RWPE2 (cell line): Measurements from ENCODE around the gene SEC61A1.

Experiments used
- ATAC-seq: fragments of 200-7000 bp; cut with Tn5 transposase; 3 replicates; pipeline ENCODE4 v1.9.1; 2021; ENCODE audit warnings: low read depth
- DNase-seq: peaks from one replicate; pipeline ENCODE4 v3.0.0-alpha.2; 2020; ENCODE audit warnings: low spot score
- H3K27ac ChIP-seq: fragments of 450-650 bp; 2 replicates; pipeline ENCODE4 v1.5.1; 2017; ENCODE audit warnings: mild to moderate bottlenecking; ENCODE audit not compliant: poor library complexity, severe bottlenecking
- H3K27me3 ChIP-seq: fragments of 250-450 bp; sonication (Bioruptor Pico); 2 replicates; pipeline ENCODE4 v1.5.1; 2021; ENCODE audit warnings: mild to moderate bottlenecking, moderate library complexity; ENCODE audit not compliant: insufficient read depth, poor library complexity, severe bottlenecking
- H3K36me3 ChIP-seq: fragments of 250-450 bp; sonication (Bioruptor Pico); 2 replicates; pipeline ENCODE4 v1.5.1; 2020; ENCODE audit warnings: low read depth, mild to moderate bottlenecking, moderate library complexity
- H3K4me1 ChIP-seq: fragments of 250-450 bp; sonication (Bioruptor Pico); 2 replicates; pipeline ENCODE4 v1.5.1; 2021; ENCODE audit warnings: mild to moderate bottlenecking, moderate library complexity; ENCODE audit not compliant: insufficient read depth, poor library complexity, severe bottlenecking
- H3K4me3 ChIP-seq: fragments of 250-450 bp; sonication (Bioruptor Pico); 2 replicates; pipeline ENCODE4 v1.5.1; 2021; ENCODE audit warnings: mild to moderate bottlenecking, moderate library complexity; ENCODE audit not compliant: severe bottlenecking
- H3K9me3 ChIP-seq: fragments of 250-450 bp; sonication (Bioruptor Pico); 2 replicates; pipeline ENCODE4 v1.5.1; 2021; ENCODE audit warnings: mild to moderate bottlenecking, moderate library complexity; ENCODE audit not compliant: severe bottlenecking
- CTCF ChIP-seq: fragments of 450-650 bp; IDR thresholded peaks from one replicate; pipeline ENCODE4 v1.5.1; 2017; ENCODE audit warnings: mild to moderate bottlenecking, moderate library complexity; ENCODE audit not compliant: poor library complexity, severe bottlenecking

Gene SEC61A1

DNA sequence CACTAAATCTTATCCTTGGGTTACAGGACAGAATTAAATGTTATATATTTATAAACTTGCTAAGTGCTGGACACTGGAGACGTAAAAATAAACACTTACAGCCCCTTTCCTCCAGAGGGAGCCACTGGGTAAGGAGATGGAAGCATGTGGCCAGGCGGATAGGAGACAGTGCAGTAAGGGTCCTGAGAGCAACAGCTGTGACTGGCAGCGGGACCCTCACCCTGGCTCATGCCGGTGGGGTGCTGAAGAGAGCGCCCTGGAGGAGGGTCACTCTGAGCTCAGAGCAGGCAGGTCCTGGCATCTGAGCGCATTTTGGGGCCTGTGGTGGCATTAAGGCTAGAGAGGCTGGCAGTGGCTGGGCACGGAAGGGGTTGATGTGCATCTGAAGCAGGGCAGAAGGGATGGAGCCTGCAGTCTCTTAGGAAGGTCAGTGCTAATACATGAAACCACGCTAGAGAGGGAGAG, 16.0 kb downstream of the SEC61A1 start:
- Histone ChIP-seq H3K4me3 (no peak overlapping the region), H3K36me3 (peaks cover 98% of the 10 kb centered on the region), H3K27me3 (no peaks in the 10 kb centered on the region), H3K27ac (no peak overlapping the region), H3K9me3 (no peaks in the 10 kb centered on the region), H3K4me1 (no peaks in the 10 kb centered on the region)
- TF ChIP-seq CTCF = peak; percentile 53
- ATAC-seq (no peak), DNase-seq (no peak)

DNA sequence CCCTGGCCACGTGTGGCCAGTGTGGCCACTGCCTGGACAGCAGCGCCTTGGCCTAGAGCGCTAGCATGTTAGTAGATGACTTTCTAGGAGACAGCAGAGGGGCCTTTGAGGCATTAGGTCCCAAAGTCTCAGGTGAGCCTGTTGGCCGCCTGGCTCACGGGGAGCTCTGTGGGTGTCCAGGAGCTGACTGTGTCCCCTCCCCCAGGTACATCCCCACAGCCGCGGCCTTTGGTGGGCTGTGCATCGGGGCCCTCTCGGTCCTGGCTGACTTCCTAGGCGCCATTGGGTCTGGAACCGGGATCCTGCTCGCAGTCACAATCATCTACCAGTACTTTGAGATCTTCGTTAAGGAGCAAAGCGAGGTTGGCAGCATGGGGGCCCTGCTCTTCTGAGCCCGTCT, 17.0 kb downstream of the SEC61A1 start:
- Histone ChIP-seq H3K4me3 (no peak overlapping the region), H3K36me3 (peaks cover 93% of the 10 kb centered on the region), H3K9me3 (no peaks in the 10 kb centered on the region), H3K27me3 (no peaks in the 10 kb centered on the region), H3K27ac (no peak overlapping the region), H3K4me1 (peaks cover 10% of the 10 kb centered on the region)
- no peak for TF ChIP-seq CTCF
- ATAC-seq (no peak), DNase-seq (no peak)

DNA sequence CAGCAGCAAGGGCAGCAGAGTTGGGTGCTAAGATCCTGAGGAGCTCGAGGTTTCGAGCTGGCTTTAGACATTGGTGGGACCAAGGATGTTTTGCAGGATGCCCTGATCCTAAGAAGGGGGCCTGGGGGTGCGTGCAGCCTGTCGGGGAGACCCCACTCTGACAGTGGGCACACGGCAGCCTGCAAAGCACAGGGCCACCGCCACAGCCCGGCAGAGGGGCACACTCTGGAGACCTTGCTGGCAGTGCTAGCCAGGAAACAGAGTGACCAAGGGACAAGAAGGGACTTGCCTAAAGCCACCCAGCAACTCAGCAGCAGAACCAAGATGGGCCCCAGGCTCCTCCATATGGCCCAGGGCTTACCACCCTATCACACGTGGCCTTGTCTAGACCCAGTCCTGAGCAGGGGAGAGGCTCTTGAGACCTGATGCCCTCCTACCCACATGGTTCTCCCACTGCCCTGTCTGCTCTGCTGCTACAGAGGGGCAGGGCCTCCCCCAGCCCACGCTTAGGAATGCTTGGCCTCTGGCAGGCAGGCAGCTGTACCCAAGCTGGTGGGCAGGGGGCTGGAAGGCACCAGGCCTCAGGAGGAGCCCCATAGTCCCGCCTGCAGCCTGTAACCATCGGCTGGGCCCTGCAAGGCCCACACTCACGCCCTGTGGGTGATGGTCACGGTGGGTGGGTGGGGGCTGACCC, 18.8 kb downstream of the SEC61A1 start:
- peaks cover 77% of the 10 kb centered on the region for H3K36me3 ChIP-seq
- H3K4me3 ChIP-seq = no peak overlapping the region
- DNase-seq (no peak), ATAC-seq (no peak)
- no peaks in the 10 kb centered on the region for H3K9me3 ChIP-seq
- no peak overlapping the region for H3K27ac ChIP-seq
- TF ChIP-seq CTCF = no peak
- peaks cover 15% of the 10 kb centered on the region for H3K4me1 ChIP-seq
- no peaks in the 10 kb centered on the region for H3K27me3 ChIP-seq

DNA sequence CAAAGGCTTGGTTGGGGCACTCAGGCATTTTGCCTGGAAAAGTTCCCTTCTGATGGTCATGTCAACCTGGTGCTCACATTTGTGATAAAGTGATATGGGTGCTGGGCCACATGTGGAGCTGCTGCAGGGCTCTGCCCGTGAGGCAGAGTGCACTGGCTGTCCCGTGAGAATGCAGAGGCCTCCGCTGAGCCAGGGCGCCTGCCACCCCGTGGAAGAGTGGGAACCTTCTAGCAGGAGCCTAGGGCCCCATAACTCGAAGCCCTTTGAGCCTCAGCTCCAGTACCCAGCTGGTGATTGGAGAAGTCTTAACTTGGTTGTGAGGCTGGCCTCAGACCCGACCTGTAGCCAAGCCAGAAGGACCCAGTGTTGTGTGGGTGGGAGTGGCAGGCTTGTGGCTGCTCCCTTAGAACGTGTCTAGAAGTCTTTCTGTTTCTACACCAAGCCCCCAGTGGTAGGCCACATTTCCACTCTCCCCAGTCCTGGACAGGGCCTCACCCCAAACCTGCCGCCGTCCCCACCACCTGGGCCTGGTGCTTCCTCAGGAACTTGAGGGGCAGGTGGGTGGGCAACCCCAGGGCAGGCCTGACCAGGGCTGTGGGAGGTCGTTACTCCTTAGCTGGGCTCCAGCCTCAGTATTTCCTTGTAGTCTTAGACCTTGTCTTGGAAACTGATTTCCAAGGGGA, 19.7 kb downstream of the SEC61A1 start:
- Histone ChIP-seq H3K4me1 (peaks cover 15% of the 10 kb centered on the region), H3K27me3 (no peaks in the 10 kb centered on the region), H3K9me3 (no peaks in the 10 kb centered on the region), H3K36me3 (peaks cover 69% of the 10 kb centered on the region), H3K4me3 (no peak overlapping the region), H3K27ac (no peak overlapping the region)
- no peak for TF ChIP-seq CTCF
- DNase-seq (no peak), ATAC-seq (no peak)
